ENCODE measurements around the gene NDUFAF8.
"Not testable (repeated sequence)": the region's sequence is repeated elsewhere in the genome, so short reads cannot be mapped to it uniquely, and the experiment has no call there.

Gene NDUFAF8

DNA sequence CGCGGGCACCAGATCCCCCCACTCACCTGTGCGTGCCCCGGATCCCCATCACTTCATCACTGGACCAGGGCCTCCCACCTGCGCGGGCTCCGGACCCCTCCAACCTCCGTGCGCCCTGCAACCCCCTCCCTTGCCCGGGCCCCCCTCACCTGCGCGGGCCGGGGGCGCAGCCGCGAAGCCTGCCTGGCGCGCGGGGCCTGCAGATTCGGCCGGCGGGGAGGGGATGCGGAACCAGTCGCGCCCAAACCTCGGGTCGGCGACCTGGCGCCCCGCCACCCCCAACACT, 16.6 kb upstream of the NDUFAF8 start:
- Histone ChIP-seq H3K27ac (ENCODE audit: low read length) (peak overlapping the region; percentile 64), H4K20me1 (ENCODE audit: insufficient read depth, low read length) (peaks cover 20% of the 10 kb centered on the region), H3K4me3 (ENCODE audit: low read depth in 1 of 2, low read length in 2 of 2) (peak overlapping the region; percentile 88 to 94), H3K9me3 (ENCODE audit: insufficient read depth, low read length, severe bottlenecking) (no peaks in the 10 kb centered on the region), H3K4me1 (ENCODE audit: insufficient read depth, low read length) (peaks cover 26% of the 10 kb centered on the region), H2AFZ (ENCODE audit: low read depth, low read length) (peak overlapping the region; percentile 75), H3K79me2 (ENCODE audit: insufficient read depth, low read length) (peaks cover 18% of the 10 kb centered on the region), H3K4me2 (ENCODE audit: insufficient read depth, low read length) (peak overlapping the region; percentile 100), H3K36me3 (ENCODE audit: insufficient read depth, low read length) (peaks cover 25% of the 10 kb centered on the region), H3K27me3 (ENCODE audit: insufficient read depth, low read length, poor library complexity) (no peaks in the 10 kb centered on the region), H3K9ac (ENCODE audit: low read depth, low read length) (peak overlapping the region; percentile 87)
- ATAC-seq (ENCODE audit: insufficient read depth, low read depth) (peak; percentile 15), DNase-seq (no peak)
- TF ChIP-seq, protein P1, sequence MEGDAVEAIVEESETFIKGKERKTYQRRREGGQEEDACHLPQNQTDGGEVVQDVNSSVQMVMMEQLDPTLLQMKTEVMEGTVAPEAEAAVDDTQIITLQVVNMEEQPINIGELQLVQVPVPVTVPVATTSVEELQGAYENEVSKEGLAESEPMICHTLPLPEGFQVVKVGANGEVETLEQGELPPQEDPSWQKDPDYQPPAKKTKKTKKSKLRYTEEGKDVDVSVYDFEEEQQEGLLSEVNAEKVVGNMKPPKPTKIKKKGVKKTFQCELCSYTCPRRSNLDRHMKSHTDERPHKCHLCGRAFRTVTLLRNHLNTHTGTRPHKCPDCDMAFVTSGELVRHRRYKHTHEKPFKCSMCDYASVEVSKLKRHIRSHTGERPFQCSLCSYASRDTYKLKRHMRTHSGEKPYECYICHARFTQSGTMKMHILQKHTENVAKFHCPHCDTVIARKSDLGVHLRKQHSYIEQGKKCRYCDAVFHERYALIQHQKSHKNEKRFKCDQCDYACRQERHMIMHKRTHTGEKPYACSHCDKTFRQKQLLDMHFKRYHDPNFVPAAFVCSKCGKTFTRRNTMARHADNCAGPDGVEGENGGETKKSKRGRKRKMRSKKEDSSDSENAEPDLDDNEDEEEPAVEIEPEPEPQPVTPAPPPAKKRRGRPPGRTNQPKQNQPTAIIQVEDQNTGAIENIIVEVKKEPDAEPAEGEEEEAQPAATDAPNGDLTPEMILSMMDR (IDR thresholded peaks at IDR 0.05; ENCODE audit: borderline replicate concordance, extremely low read depth, low read length, poor library complexity, severe bottlenecking): no peak
- no peak for TF ChIP-seq EZH2 (IDR thresholded peaks at IDR 0.05; ENCODE audit: borderline replicate concordance, low read depth, low read length, severe bottlenecking)

DNA sequence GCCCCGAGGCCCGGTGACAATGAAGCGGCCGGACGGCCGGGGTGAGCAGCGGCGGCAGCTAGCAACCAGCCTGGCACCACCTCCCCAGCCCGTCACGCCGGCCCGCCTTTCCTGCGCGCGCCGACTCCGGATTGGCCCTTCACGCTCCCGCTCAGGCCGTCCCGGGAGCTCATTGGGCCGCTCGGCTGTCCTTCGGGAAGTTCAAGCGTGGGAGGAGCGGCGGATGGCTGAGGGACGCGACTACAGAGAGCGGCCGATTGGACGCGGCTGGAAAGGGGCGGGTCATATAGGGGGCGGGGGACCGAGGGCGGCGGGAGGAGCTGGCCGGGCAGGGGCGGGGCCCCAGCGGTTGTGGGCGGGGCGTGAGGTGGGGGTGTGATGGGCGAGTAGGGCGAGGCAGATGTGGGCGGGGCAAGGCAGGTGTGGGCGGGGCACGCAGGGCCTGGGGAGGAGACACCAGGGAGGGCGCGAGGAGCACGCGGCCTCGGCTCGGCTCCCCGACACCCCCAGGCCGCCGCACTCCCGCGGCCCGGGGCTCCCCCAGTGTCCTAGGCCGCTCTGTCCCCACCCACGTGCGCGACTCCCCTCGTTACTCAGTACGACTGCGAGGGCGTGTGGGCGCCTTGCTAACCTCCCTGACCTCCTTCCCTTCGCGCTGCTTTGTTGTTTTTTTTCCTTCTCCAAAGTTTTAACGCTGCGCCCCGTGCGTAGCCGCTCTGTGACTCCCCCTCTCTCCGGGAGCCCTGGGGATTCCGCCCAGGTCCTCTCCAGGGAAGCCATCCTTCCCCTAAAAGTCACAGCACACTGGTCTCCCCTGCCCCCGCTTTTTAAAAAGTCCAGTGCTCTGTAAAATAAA, 16.0 kb upstream of the NDUFAF8 start, which contains the start of gene CEP131:
Gene CEP131 (minus strand): TSS at position 60 of the 856 bp plus-strand sequence. CDS start 2,909 bp downstream, outside the sequence.
- no peaks in the 10 kb centered on the region for H3K9me3 ChIP-seq (ENCODE audit: insufficient read depth, low read length, severe bottlenecking)
- ATAC-seq (ENCODE audit: insufficient read depth, low read depth) (peak; percentile 99), DNase-seq (peak; percentile 99)
- TF ChIP-seq, protein P1 (IDR thresholded peaks at IDR 0.05; ENCODE audit: borderline replicate concordance, extremely low read depth, low read length, poor library complexity, severe bottlenecking): no peak
- no peak for TF ChIP-seq EZH2 (IDR thresholded peaks at IDR 0.05; ENCODE audit: borderline replicate concordance, low read depth, low read length, severe bottlenecking)
- H3K4me2 ChIP-seq (ENCODE audit: insufficient read depth, low read length): peak within 1 kb of the TSS; percentile 100
- peak within 1 kb of the TSS; percentile 87 for H3K9ac ChIP-seq (ENCODE audit: low read depth, low read length)
- H3K79me2 ChIP-seq (ENCODE audit: insufficient read depth, low read length): peaks cover 18% of the 10 kb centered on the region
- H4K20me1 ChIP-seq (ENCODE audit: insufficient read depth, low read length): peaks cover 18% of the 10 kb centered on the region
- no peaks in the 10 kb centered on the region for H3K27me3 ChIP-seq (ENCODE audit: insufficient read depth, low read length, poor library complexity)
- peaks cover 26% of the 10 kb centered on the region for H3K4me1 ChIP-seq (ENCODE audit: insufficient read depth, low read length)
- peak within 1 kb of the TSS; percentile 64 for H3K27ac ChIP-seq (ENCODE audit: low read length)
- H3K4me3 ChIP-seq (ENCODE audit: low read depth in 1 of 2, low read length in 2 of 2): peak within 1 kb of the TSS; percentile 88 to 94
- H3K36me3 ChIP-seq (ENCODE audit: insufficient read depth, low read length): peaks cover 20% of the 10 kb centered on the region
- peak within 1 kb of the TSS; percentile 94 for H2AFZ ChIP-seq (ENCODE audit: low read depth, low read length)

DNA sequence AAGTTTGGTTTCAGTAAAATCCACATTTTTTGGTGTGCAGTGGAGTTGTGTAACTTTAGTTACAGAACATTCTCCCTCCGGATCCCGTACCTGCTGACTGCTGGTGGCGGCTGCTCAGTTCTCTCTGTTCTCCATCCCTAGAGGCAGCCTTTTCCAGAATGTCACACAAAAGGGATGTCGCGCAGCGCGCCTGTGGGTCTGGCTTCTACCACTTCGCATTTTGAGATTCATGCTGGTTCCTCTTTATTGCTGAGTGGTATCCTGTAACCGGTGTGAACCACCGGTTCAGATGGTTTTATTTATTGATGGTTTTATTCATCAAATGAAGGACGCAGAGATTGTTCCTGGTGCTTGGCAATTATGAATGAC, 15.4 kb upstream of the NDUFAF8 start:
- H3K4me2 ChIP-seq (ENCODE audit: insufficient read depth, low read length): peak overlapping the region; percentile 69
- H3K79me2 ChIP-seq (ENCODE audit: insufficient read depth, low read length): peaks cover 18% of the 10 kb centered on the region
- peak overlapping the region in 1 of 2 experiments; percentile 50; a peak in 1 of 4 replicates for H3K4me3 ChIP-seq (ENCODE audit: low read depth in 1 of 2, low read length in 2 of 2)
- H3K9ac ChIP-seq (ENCODE audit: low read depth, low read length): peak overlapping the region; percentile 49
- H3K4me1 ChIP-seq (ENCODE audit: insufficient read depth, low read length): peaks cover 26% of the 10 kb centered on the region
- ATAC-seq (ENCODE audit: insufficient read depth, low read depth): no peak
- no peak overlapping the region for H3K27ac ChIP-seq (ENCODE audit: low read length)
- H3K9me3 ChIP-seq (ENCODE audit: insufficient read depth, low read length, severe bottlenecking): no peaks in the 10 kb centered on the region
- DNase-seq: no peak
- TF ChIP-seq, protein P1 (IDR thresholded peaks at IDR 0.05; ENCODE audit: borderline replicate concordance, extremely low read depth, low read length, poor library complexity, severe bottlenecking): no peak
- TF ChIP-seq EZH2 (IDR thresholded peaks at IDR 0.05; ENCODE audit: borderline replicate concordance, low read depth, low read length, severe bottlenecking): no peak
- peak overlapping the region; percentile 94 for H2AFZ ChIP-seq (ENCODE audit: low read depth, low read length)
- H3K27me3 ChIP-seq (ENCODE audit: insufficient read depth, low read length, poor library complexity): no peaks in the 10 kb centered on the region
- peaks cover 18% of the 10 kb centered on the region for H4K20me1 ChIP-seq (ENCODE audit: insufficient read depth, low read length)
- peaks cover 19% of the 10 kb centered on the region for H3K36me3 ChIP-seq (ENCODE audit: insufficient read depth, low read length)

DNA sequence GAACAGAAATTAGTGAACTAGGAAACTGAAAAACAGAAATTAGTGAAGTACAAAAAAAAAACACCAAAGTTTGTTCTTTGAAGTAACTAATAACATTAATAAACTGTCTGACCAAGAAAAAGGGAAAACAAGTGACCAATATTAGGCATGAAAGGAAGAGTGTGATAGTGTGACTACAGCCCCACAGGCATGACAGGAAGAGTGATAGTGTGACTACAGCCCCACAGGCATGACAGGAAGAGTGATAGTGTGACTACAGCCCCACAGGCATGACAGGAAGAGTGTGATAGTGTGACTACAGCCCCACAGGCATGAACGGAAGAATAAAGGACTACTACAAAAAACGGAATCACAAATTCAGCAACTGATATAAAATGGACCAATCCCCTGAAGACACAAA, 11.5 kb upstream of the NDUFAF8 start:
- not testable (repeated sequence) for H3K27me3 ChIP-seq (ENCODE audit: insufficient read depth, low read length, poor library complexity); H3K4me3 ChIP-seq (ENCODE audit: low read depth in 1 of 2, low read length in 2 of 2); H4K20me1 ChIP-seq (ENCODE audit: insufficient read depth, low read length); ATAC-seq (ENCODE audit: insufficient read depth, low read depth); H3K9me3 ChIP-seq (ENCODE audit: insufficient read depth, low read length, severe bottlenecking); DNase-seq; H3K4me1 ChIP-seq (ENCODE audit: insufficient read depth, low read length); H2AFZ ChIP-seq (ENCODE audit: low read depth, low read length); H3K4me2 ChIP-seq (ENCODE audit: insufficient read depth, low read length); H3K9ac ChIP-seq (ENCODE audit: low read depth, low read length); H3K79me2 ChIP-seq (ENCODE audit: insufficient read depth, low read length); H3K27ac ChIP-seq (ENCODE audit: low read length)
- H3K36me3 ChIP-seq (ENCODE audit: insufficient read depth, low read length): peaks cover 39% of the 10 kb centered on the region

Data from DND-41 (cell line).